SHP77 (cell line): ENCODE results near the gene DYNLL2.
"Not testable (repeated sequence)": the region's sequence is repeated elsewhere in the genome, so short reads cannot be mapped to it uniquely, and the experiment has no call there.

ENCODE experiments used
- DNase-seq, 2 experiments: peaks; one replicate each; lab custom pipeline; 2025; lab: John Stamatoyannopoulos, UW

Gene DYNLL2

GRCh38 chr17:58082870-58083490 is at the start of gene DYNLL2:
TSS of gene DYNLL2 (plus strand) at chr17:58083419. CDS start at chr17:58087091, 3,672 bp downstream.
- peak; percentile 72 to 89 for DNase-seq

GRCh38 chr17:58039975-58040374 is 43.2 kb upstream of the DYNLL2 start:
- no peak for DNase-seq

GRCh38 chr17:58040386-58040785 is 42.8 kb upstream of the DYNLL2 start:
- DNase-seq, result no peak

GRCh38 chr17:58041161-58041560 is 42.1 kb upstream of the DYNLL2 start:
- no peak for DNase-seq

- no peak for DNase-seq
Measured at GRCh38 chr17:58043221-58044181, 39.7 kb upstream of the DYNLL2 start.

- not testable (repeated sequence) for DNase-seq
Measured at GRCh38 chr17:58044256-58044655, 39.0 kb upstream of the DYNLL2 start.

- DNase-seq, result no peak
Measured at GRCh38 chr17:58046239-58047094, 36.8 kb upstream of the DYNLL2 start.

- DNase-seq, result no peak
Measured at GRCh38 chr17:58047376-58048150, 35.7 kb upstream of the DYNLL2 start.

- no peak for DNase-seq
Measured at GRCh38 chr17:58049533-58049932, 33.7 kb upstream of the DYNLL2 start.

GRCh38 chr17:58050966-58051365 is 32.3 kb upstream of the DYNLL2 start:
- DNase-seq, result no peak

GRCh38 chr17:58051468-58051867 is 31.8 kb upstream of the DYNLL2 start:
- DNase-seq, result no peak

- DNase-seq, result no peak
Measured at GRCh38 chr17:58052407-58052806, 30.8 kb upstream of the DYNLL2 start.

- DNase-seq, result no peak
Measured at GRCh38 chr17:58052945-58053715, 30.1 kb upstream of the DYNLL2 start.

GRCh38 chr17:58054641-58055040 is 28.6 kb upstream of the DYNLL2 start:
- DNase-seq, result no peak

- no peak for DNase-seq
Measured at GRCh38 chr17:58056476-58056875, 26.7 kb upstream of the DYNLL2 start.

- DNase-seq, result no peak
Measured at GRCh38 chr17:58059141-58059540, 24.1 kb upstream of the DYNLL2 start.

- DNase-seq, result no peak
Measured at GRCh38 chr17:58060596-58061191, 22.5 kb upstream of the DYNLL2 start.

GRCh38 chr17:58061672-58062071 is 21.5 kb upstream of the DYNLL2 start:
- no peak for DNase-seq

GRCh38 chr17:58065238-58065637 is 18.0 kb upstream of the DYNLL2 start:
- no peak for DNase-seq

GRCh38 chr17:58066401-58066800 is 16.8 kb upstream of the DYNLL2 start:
- no peak for DNase-seq
